Measurements from ENCODE around the gene CACNA1C.

DNA sequence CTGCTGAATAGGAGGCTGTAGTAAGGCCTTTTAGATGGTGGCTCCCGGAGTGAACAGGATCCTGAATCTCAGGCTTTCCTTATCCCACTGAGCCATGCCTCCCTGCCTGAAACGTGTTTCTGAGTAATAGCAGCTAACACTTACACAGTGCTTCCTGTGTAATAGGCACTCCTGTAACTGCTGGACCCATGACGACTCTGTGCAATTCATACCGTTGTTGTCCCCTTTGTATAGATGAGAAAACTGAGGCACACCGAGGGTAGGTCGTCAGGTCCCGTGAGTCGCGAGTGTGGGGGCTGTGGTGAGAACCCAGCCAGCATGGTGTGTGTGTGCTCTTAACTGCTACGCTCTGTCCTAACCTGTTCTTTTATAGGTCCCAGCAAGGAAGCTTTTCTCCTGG, 193.6 kb downstream of the CACNA1C start:
- TF ChIP-seq, protein P1, sequence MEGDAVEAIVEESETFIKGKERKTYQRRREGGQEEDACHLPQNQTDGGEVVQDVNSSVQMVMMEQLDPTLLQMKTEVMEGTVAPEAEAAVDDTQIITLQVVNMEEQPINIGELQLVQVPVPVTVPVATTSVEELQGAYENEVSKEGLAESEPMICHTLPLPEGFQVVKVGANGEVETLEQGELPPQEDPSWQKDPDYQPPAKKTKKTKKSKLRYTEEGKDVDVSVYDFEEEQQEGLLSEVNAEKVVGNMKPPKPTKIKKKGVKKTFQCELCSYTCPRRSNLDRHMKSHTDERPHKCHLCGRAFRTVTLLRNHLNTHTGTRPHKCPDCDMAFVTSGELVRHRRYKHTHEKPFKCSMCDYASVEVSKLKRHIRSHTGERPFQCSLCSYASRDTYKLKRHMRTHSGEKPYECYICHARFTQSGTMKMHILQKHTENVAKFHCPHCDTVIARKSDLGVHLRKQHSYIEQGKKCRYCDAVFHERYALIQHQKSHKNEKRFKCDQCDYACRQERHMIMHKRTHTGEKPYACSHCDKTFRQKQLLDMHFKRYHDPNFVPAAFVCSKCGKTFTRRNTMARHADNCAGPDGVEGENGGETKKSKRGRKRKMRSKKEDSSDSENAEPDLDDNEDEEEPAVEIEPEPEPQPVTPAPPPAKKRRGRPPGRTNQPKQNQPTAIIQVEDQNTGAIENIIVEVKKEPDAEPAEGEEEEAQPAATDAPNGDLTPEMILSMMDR (conservative IDR thresholded peaks at IDR 0.05): no peak
- no peak for TF ChIP-seq EZH2 (IDR thresholded peaks at IDR 0.05; ENCODE audit: low read depth)

Measured in PC-9 (cell line).